Fibroblast of pulmonary artery (primary cell): Measurements from ENCODE around the gene EIF3CL.
"Not testable (repeated sequence)": the region's sequence is repeated elsewhere in the genome, so short reads cannot be mapped to it uniquely, and the experiment has no call there.

Experiments used
- DNase-seq: peaks from one replicate; pipeline ENCODE4 v3.0.0-alpha.2; 2010; ENCODE audit warnings: low read depth
- H3K4me3 ChIP-seq: replicated peaks from 2 replicates; pipeline ENCODE4 v1.5.1; 2011; ENCODE audit warnings: low read depth, mild to moderate bottlenecking, control low read depth, low read length, moderate library complexity

Gene EIF3CL

DNA sequence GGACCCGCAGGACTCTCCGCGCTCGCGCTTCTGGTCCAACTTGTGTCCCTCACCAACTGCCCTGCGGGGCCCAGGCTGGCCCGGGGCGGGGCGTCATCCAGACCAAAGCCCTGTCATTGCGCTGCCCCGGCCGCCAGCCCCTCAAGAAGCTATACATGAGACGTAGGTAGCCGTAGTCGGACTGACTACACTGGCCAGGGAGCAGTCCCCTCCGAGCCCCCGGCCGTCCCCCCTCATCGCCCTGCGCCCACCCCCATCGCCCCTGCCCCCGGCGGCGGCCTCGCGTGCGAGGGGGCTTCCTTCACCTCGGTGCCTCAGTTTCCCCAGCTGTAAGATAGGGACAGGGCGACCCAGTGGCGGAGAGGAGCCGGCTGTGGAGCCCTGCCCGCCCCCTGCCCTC lies 35.7 kb downstream of the EIF3CL start:
- not testable (repeated sequence) for H3K4me3 ChIP-seq, DNase-seq

DNA sequence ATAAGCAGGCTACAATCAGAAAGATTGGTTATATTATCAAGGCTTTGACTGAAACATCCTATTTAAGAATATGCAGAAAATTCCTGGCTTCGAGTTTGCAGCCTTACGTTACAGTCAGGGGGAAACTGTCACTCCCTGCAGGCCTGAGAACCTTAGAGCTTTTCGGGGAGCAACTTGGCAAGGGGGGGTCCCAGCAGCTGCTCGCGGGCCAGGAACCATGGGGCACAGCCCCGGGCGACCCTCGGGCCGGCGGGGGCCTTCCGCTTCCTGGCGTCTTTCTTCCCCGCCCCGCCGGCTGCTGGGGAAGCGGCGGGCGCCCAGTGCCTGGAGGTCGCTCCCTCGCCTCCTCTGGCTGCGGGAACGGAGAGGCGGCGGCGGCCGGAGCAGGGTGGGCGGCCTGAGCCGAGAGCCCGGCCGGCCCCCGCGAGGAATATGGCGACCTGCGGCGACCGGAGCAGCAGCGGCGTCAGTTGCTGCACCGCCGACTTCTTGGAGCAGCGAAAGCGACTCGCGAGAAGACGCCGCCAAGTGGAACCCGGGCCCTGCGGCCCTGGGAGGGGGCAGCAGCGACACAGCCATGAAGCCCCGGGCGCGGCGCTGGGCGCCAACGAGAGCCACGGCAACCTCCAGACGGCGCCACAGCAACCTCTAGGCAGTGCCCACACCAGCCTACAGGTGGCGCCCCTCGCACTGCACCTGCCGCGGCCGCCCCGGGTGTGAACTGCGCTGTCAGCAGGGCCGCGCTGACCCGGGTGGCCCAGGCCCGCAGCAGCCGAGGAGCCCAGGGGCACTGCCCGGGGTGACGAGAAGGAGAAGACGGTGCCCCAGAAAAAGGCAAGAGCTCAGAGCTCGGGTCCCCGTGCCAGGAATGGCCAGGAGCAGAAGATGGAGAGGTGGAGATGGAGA lies 39.1 kb downstream of the EIF3CL start:
- H3K4me3 ChIP-seq, DNase-seq: not testable (repeated sequence)

DNA sequence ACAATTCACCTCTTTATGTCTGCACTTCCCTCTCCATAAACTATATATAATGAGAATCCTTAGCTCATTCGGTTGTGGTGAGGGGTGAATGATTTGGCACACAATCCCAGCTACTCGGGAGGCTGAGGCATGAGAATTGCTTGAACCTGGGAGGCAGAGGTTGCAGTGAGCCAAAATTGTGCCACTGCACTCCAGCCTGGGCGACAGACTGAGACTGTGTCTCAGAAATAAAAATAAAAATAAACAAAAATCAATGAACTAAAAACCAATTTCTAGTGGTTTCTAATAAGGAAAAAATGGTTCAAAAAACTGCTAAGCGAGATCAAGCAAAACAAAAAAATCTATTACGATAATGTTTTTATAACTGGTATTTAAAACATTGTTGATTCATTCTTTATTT lies 40.2 kb downstream of the EIF3CL start, which contains the start of gene NPIPB6:
NPIPB6 (minus strand) TSS at position 101 of the 400 bp plus-strand sequence. CDS start 686 bp downstream, outside the sequence.
- not testable (repeated sequence) for DNase-seq

DNA sequence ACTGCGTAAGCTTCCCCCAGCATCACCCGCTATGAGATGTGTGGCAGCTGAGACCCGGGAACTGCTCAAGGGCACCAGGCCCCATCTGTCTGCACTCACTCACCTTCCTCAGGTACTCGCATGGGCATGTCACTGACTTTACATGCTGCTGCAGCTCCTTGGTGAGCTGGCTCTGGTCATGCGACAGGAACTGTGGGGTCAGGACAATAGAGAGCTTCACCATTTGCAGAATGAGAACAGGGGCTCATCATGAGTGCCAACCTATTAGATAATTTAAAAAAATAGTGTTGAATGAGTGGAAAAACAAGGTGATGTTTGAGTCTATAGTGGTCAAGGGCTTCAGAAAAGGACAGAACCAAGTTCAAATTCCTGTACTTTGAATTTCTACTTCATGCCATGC lies 41.0 kb downstream of the EIF3CL start:
- not testable (repeated sequence) for DNase-seq, H3K4me3 ChIP-seq

More for the DNA sequence above, 40.2 kb downstream of the EIF3CL start, which contains the start of gene NPIPB6:
- H3K4me3 ChIP-seq: not testable (repeated sequence)

DNA sequence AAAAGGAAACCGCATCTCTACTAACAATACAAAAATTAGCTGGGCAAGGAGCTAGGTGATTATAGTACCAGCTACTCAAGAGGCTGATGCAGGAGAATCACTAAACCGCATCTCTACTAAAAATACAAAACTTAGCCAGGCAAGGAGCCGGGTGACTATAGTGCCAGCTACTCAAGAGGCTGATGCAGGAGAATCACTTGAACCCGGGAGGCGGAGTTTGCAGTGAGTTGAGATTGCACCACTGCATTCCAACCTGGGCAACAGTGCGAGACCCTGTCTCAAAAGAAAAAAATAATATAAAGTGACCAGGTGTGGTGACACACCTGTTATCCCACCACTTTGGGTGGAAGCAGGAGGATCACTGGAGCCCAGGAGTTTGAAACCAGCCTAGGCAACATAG lies 65.4 kb downstream of the EIF3CL start:
- not testable (repeated sequence) for H3K4me3 ChIP-seq, DNase-seq

DNA sequence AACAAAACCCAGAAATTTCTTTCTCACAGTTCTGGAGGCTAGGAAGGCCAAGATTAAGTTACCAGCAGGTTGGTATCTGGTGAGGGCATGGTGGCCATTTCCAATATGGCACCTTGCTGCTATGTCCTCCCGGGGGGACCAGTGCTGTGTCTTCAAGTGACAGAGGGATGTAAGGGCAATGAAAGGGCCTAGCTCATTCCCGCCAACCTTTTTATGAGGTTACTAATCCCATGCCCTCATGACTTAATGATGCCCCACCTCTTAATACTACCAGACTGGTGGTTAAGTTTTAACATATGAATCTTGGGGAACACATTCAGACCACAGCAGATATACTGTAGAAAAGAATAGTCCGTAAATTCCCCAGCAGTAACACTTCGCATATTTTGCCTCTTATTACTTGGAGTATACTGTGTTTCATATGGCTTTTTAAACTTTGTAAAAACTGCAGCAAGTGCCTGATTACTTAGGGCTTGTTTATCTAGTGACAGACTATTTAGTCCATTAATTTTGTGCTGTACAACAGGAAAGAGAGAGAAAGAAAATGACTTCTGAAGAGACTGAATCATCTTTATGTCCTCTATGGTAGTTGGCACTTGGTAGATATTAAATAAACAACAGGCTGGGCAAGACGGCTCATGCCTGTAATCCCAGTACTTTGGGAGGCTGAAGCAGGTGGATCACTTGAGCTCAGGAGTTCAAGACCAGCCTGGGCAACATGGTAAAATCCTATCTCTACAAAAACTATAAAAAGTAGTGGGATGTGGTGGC lies 66.5 kb downstream of the EIF3CL start:
- H3K4me3 ChIP-seq, DNase-seq: not testable (repeated sequence)

DNA sequence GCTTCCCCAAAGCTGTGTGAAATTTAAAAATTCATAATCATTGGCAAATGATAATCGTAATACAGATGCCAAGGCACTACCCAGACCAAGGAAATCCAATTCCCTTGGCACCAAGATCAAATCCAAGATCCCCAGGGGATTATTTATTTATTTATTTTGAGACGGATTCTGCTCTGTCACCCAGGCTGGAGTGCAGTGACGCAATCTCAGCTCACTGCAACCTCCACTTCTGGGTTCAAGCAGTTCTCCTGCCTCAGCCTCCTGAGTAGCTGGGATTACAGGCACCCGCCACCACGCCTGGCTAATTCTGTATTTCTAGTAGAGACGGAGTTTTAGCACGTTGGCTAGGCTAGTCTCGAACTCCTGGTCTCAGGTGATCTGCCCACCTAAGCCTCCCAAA lies 68.0 kb downstream of the EIF3CL start:
- not testable (repeated sequence) for H3K4me3 ChIP-seq, DNase-seq

DNA sequence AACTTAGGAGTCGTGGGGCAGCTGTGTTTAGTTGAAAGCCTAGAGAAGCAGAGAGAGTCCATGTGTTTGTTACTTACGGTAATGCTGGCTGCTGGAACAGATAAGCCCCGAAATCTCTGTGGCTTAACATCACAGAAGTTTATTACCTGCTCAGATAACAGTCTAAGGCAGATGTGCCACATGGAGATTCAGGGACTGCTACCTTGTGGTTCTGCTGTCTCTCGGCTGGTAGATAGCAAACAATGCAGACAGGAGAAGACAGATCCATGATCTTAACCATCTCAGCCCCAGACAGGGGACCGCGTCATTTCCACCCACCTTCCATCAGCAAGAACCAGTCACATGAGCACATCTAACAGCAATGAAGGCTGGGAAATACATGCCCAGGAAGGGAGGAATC lies 71.0 kb downstream of the EIF3CL start:
- H3K4me3 ChIP-seq, DNase-seq: not testable (repeated sequence)

DNA sequence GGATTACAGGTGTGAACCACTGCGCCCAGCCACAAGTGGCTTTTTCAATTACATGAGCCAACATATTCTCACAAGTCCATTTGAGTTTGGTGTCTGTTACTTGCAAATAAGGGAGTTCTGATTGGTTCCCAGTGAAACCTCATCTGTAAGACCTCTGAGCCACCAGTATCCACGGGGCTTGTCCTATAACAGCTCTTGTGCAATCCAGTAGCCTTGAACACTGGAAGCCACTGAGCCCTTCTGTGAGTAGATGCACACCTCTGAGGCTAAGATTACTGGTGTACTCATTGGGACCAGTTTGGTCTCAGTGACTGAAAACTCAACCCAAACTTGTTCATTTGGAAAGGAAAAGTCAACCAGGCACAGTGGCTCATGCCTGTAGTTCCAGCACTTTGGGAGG lies 72.7 kb downstream of the EIF3CL start:
- not testable (repeated sequence) for H3K4me3 ChIP-seq, DNase-seq

DNA sequence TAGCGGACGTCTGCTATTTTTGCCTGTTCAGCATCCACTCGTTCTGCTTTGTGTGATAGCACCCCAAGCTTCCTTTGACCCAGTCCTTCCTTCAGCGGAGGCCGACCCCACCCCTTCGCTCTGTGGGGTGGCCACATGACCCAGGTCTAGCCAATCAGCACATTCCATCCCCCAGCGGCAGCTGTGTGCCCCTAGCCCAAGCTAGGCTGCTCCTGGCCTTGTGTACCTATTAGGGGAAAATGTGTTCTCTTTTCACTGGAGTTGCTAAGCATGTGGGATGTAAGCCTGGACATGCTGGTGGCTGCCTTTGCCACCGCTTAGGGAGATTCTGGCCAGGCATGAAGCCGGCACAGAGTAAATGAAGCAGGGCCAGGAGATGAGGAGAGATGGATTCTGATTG lies 73.4 kb downstream of the EIF3CL start:
- not testable (repeated sequence) for H3K4me3 ChIP-seq, DNase-seq
